GM03348 (cell line): ENCODE measurements around the gene UBE2Z.
"Not testable (repeated sequence)": the region's sequence is repeated elsewhere in the genome, so short reads cannot be mapped to it uniquely, and the experiment has no call there.

Source experiments
- DNase-seq: peaks from one replicate; pipeline ENCODE4 v3.0.0; 2012; ENCODE audit warnings: low spot score

Gene UBE2Z

DNA sequence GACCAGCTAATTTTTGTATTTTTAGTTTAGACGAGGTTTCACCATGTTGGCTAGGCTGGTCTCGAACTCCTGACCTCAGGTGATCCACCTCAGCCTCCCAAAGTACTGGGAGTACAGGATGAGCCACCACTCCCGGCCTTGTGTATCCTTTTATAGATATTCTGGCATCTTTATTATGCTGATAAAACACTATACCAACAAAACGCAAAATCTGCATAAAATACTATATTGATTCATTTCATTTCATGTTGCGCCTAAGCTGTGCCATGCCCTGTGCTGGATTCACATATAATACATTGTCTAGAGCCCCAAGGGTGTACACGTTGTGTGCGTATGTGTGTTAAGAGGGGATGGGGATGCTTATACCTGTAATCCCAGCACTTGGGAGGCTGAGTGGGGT lies 3.8 kb upstream of the UBE2Z start:
- DNase-seq: no peak

DNA sequence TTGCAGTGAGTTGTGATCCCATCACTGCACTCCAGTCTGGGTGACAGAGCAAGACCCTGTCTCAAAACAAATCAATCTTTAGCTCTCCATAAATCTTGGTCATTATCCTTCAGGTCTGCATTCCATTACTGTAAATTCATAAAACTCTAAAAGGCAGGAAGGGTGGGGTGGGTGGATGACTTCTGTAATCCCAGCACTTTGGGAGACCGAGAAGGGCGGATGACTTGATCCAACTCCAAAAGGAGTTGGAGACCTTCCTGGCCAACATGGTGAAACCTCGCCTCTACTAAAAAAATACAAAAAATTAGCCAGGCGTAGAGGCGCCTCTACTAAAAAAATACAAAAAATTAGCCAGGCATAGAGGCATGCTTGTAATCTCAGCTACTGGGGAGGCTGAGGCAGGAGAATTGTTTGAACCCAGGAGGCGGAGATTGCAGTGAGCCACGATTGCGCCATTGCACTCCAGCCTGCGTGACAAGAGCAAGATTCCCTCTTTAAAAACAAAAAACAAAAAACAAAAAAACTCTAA lies 2.2 kb upstream of the UBE2Z start:
- DNase-seq: no peak

DNA sequence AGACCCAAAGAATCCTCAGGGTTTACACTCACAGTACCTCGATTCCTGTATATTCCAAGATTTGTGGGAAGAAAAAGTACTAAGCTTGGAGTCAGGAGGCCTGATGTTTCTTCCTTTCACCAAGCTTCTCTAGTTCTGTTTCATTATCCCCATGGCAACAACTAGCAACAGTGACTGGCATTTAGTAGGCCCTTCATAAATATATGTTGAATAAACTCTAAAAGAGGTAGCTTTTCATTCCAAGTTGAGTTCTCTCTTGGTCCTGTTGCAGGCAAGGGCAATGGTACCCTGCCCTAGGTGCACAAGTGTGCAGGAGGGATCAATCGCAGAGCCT lies 527 bp upstream of the UBE2Z start:
- DNase-seq: peak; percentile 21

DNA sequence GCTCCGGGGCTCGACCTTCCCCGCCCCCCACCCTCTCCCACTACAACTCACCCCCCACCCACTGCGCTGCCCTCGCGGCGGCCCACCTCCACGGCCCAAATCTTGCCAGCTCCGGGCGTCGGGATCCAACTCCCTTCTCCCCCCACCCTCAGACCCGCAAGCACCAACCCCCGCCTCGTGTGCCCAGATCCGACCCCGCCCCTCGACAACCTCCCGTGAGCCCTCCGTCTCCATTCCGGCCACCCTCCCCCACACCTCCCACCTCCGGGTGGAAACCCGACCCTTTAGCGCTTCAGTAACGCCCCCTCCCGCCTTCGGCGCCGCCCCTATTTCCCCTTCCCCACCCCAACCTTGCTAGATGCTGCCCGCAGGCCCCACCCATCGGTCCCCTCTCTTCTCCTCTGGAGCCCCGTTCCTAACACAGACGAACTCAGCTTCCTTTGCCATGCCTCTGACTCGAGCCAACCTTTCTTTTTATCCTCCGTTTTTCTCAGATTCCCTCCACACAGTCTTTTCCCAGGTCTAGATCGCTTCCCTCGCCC lies 717 bp downstream of the UBE2Z start:
- peak; percentile 90 for DNase-seq

GRCh38 chr17:48909783-48910182 lies 1.6 kb downstream of the UBE2Z start:
- no peak for DNase-seq

DNA sequence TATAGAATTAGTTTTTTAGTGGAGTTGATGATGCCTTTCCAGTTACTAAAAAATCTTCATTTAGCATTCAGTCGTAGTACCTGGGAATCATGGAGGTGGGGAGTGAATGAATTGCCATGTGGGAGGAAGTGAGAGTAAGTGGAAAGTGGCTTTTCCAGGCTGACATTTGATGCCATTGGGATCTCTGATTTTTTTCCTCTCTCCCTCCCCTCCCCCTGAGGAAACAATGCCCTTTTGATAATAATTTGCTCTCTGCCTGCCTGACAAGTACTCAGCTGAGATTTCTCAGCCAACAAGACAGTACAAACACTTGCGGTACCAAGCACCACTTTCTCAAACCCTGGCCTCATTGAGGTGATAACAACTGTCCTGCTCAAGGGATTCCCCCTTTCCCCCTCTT lies 2.2 kb downstream of the UBE2Z start:
- DNase-seq: no peak

DNA sequence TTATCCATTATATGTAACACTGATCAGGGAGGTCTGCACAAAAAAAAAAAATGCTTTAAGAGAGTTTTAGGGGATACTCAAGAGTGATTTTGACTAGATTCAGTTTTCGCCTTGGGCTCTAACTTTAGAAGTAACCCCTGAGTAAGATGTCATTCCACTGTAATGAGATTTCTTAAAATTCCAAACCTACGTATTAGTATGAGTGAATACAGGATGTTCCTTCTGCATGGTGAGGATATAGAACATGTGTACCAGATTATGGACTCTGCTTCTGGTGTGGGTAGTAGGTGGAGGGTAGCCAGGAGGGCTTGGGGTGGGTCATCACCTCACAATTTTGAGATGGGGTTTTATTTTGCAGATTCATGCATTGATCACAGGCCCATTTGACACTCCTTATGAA lies 4.3 kb downstream of the UBE2Z start:
- DNase-seq: no peak

GRCh38 chr17:48915459-48916282 lies 7.5 kb downstream of the UBE2Z start:
- DNase-seq: peak; percentile 83

DNA sequence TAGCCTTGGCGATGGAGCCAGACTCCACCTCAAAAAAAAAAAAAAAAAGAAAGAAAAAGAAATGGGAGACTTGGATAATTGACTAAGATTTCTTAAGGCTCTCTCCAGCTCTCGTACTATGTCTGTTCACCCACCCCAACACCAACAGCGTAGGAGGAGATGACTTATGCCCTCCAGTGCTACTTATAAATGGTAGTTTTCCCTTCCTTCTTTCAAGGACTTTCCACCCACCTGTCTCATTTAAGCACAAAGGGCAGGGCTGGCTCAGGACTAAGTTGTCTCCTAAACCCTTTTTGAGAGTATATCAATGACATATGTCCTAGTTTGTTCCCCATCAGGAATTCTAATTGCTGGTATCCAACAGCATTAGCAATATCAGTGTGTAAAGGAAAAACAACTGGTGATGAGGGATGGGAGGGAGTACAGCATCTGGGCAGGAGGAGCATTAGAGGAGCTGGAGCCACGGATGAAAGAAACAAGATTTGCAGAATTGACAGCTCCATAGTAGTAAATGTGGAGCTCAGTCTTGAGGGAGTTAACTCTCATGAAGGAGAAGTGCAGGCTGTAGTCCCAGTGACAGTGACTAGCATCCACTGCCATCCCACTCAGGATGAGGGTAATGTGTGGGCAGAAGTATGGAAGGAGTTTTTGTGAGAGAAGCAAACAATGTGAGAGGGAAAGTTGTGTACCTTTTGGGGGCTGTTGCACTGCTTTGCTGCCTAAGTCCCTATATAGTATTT lies 17.2 kb downstream of the UBE2Z start:
- DNase-seq: no peak

GRCh38 chr17:48925991-48926342 lies 17.8 kb downstream of the UBE2Z start:
- DNase-seq: no peak

DNA sequence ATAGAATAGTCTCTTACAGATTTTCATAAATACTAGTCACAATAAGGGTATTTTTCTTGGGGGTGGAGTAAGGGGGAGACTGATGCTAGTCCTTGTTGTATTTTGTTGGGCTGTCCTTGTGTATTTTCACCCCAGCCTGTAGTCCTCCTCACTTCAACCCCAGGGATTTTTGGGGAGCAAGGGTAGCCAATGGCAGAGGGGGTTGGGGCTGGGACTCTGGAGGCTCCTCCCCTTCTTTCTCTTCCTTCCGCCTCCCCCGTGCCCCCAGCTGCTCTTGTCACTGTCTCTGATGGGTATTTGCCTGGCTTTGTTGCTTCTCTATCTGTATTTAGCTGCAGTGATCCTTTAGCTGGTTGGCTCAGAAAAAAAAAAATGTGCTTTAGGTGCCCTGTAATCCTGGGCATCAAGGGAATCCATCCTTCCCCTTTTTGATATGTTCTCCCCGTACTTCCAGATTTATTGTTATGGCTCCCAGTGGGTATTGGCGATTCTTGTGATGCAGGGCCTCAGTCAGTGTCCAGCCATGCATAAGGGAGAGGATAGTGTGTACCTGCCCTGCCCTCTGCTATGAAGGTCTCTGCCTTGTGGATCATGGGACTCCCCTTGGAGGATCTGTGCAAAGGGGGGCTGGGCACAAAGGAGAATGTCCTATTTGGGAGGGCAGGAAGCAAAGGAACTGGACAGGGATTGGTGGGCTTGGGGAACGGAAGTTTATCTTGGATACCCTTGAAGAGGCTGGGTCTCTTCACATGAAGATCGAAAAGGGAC lies 20.0 kb downstream of the UBE2Z start:
- no peak for DNase-seq

- DNase-seq: no peak
Observed at GRCh38 chr17:48928876-48929811, 20.9 kb downstream of the UBE2Z start.

- no peak for DNase-seq
Observed at GRCh38 chr17:48929812-48930165, 21.6 kb downstream of the UBE2Z start.

DNA sequence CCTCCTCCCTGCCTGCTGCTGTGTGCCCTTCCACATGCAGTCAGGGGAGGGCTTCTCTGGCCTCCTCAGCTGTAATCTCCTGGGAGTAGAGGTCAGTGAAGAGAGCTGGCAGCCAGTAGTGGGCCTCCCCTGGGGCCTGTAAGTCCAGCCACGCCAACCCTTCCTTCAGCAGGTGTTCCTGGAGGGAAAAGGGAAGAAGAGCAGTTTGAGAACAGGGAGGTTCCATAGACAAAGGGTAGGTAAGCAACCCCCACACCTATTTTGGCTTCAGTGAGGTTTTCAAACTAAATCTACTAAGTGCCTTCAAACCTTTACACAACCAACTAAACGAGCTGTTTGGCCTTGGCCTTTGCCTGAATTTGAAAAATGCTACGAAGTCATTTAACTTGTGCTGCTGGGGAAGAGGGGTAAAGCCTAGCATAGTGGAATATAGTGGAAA lies 22.2 kb downstream of the UBE2Z start:
- DNase-seq: no peak

- DNase-seq: no peak
Observed at GRCh38 chr17:48933035-48933434, 24.8 kb downstream of the UBE2Z start.

DNA sequence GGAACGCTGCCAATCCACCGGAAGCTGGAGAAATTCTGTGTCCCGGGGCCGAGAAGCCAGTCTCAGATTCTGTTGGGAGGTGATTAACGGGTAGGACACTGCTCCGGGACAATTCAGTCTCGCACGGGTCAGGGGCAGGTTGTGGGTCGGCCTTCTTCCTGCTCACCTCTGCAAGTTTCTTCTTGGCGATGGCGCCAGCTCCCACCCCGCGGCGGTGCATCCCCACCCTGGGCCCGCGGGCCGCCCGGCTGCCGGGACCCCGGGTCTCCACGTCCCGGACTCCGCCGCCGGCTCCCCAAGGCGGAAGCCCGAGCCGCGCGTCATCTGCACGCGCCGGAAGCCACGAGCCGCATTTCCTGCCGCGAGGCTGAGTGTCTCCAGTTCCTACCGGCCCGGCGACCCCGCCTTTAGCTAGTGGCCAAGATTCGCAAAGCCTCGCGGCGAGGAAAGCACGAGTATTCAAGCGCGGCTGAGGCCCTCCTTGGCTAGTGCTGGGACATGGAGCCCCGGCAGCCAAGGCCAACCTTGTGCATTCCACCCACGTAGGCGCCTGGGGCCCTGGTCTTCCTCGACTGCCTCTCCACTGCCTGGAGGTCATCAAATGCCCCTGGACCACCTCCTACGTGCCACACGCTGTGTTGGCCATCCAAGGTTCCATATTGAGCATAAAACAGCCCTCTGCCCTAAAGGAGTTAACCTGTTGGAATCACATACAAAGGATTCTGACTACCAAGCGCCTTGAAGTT lies 36.5 kb downstream of the UBE2Z start, which contains the start of gene SNF8:
SNF8 (minus strand) TSS at position 328 of the 746 bp plus-strand sequence; CDS start at position 220, 108 bp downstream.
- DNase-seq: peak; percentile 96

DNA sequence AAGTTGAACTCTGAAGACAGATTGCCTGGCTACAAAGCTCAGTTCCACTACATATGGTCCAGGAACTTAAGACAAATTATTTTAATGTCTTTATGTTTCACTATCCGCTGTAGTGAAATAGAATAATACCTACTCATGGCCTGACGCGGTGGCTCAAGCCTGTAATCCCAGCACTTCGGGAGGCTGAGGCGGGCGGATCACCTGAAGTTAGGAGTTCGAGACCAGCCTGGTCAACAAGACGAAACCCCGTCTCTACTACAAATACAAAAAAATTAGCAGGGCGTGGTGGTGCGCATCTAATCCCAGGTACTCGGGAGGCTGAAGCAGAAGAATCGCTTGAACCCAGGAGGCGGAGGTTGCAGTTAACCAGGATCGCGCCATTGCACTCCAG lies 37.0 kb downstream of the UBE2Z start:
- DNase-seq: not testable (repeated sequence)

DNA sequence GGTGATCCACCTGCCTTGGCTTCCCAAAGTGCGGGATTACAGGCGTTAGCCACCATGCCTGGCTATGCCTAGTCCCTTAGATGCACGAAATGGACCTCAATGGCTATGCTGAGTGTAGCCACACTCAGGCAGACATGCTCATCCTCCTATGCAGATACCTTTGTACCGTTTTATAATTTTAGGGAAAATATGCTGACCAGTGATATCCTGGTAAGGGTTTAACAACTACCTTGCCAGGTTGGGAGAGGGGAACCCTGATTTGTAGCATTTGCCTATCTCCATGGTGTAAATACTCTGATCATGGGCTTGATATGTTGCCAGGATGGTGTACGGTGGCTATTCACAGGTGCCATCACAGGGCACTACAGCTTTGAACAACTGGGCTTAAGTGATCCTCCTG lies 43.4 kb downstream of the UBE2Z start:
- DNase-seq: no peak

- DNase-seq: no peak
Observed at GRCh38 chr17:48952904-48953303, 44.7 kb downstream of the UBE2Z start.

GRCh38 chr17:48954300-48954755 lies 46.1 kb downstream of the UBE2Z start:
- peak; percentile 48 for DNase-seq
